Pancreas (tissue), 10 donors: Measurements from ENCODE around the gene MAML3. TPM values are rescaled to one million over a fixed set of nuclear protein-coding genes. Genes with fewer than 3 reads are reported as not detected.
A peak's percentile ranks its signal among the peaks of the same experiment; 100 is the strongest.

Source experiments
- ATAC-seq, 4 donors: fragments of 200-7000 bp; cut with Tn5 transposase; one replicate each; pipeline versions ENCODE4 v1.8.0 to v1.9.1; 2020; ENCODE audit warnings: mild to moderate bottlenecking in 4 of 4, moderate library complexity in 4 of 4
- DNase-seq, 6 donors: peaks; one replicate each; pipeline ENCODE4 v3.0.0-alpha.2; 2020
- FAIRE-seq: peaks from 2 replicates; lab custom pipeline; 2012; peaks lifted over from hg19 to GRCh38; lab: Jason Lieb, UNC
- H3K27ac ChIP-seq, 4 donors: fragments of 200-600 bp; sonication (generic); 1 replicate in 3 of 4; 2 replicates in 1 of 4; pipeline versions ENCODE4 v1.5.0 to v1.8.0; 2020
- H3K27me3 ChIP-seq, 4 donors: fragments of 200-600 bp; one replicate each; pipeline ENCODE4 v1.8.0; 2021
- H3K36me3 ChIP-seq, 3 donors: fragments of 200-600 bp; sonication (generic) in 1 of 3; one replicate each; pipeline versions ENCODE4 v1.5.0 to v1.8.0; 2020 to 2021
- H3K4me1 ChIP-seq, 3 donors: fragments of 200-600 bp; one replicate each; pipeline ENCODE4 v1.8.0; 2021
- H3K4me3 ChIP-seq, 4 donors: fragments of 200-600 bp; sonication (generic) in 2 of 4; one replicate each; pipeline versions ENCODE4 v1.5.0 to v1.8.0; 2020 to 2021
- H3K9me3 ChIP-seq, 4 donors: fragments of 200-600 bp; one replicate each; pipeline ENCODE4 v1.8.0; 2021
- CTCF ChIP-seq, 4 donors: fragments of 200-600 bp; sonication (generic) in 3 of 4; IDR thresholded peaks; one replicate each; pipeline versions ENCODE4 v1.5.0 to v1.8.0; 2021; ENCODE audit warnings: antibody characterized with exemption in 4 of 4
- WGBS, 2 donors: extraction: QIAGEN DNeasy Blood & Tissue Kit; methylation state at CpG; one replicate each; pipeline ENCODE4 v1.1.7; 2013; 5-methylcytosine and 5-hydroxymethylcytosine counted together
- intact Hi-C, 3 donors: fragments of 100-400 bp; cut with DNase I; formaldehyde crosslinking; loops; one replicate each; pipeline versions ENCODE4 v1.11.1 to v1.14.2; 2022
- polyA plus RNA-seq, 2 donors: library from polyadenylated mRNA; stranded (reverse); fragments of 200-250 nt; gene quantifications; one replicate each; pipeline ENCODE4 v1.2.3, GENCODE V29; 2013
- total RNA-seq, 6 donors: library from RNA; stranded (reverse); fragmentation: NEBNext Ultra II Directional in 4 of 6; extraction: Animal tissue kit (Norgen Biotek cat#: 25700) in 4 of 6; gene quantifications; one replicate each; pipeline versions ENCODE4 v1.2.1 to v1.2.4, GENCODE V29; 2021 to 2023
- donor health status: healthy with polysubstance abuse.
- donor health status: DM: no; HTN: no; CAD: no; lungs with moderate emphysema.
- donor health status: DM: no; HTN: no; CAD: no.
- donor health status: control.
- donor health status: control.
- donor health status: Bipolar disorder and iron deficiency.
- donor health status: DM: yes; HTN: yes; CAD: no.
- donor health status: DM: no; HTN: no; CAD: no.
- donor health status: DM: no; HTN: no; CAD: no.
- donor health status: DM: yes; HTN: yes; CAD: no.

Gene MAML3
- total and polyA plus RNA-seq, 8 donors, result 3.8 to 8.9 (median 5.9) TPM

- TF ChIP-seq CTCF (IDR thresholded peaks at IDR 0.05), result no peak
- intact Hi-C loops, result no loop called here
- DNase-seq (no peak), FAIRE-seq (no peak), ATAC-seq (no peak)
- no peaks in the 10 kb centered on the region for H3K27me3 ChIP-seq
- no peak overlapping the region for H3K4me3 ChIP-seq
- H3K9me3 ChIP-seq, result no peaks in the 10 kb centered on the region
- H3K27ac ChIP-seq, result no peak overlapping the region
- H3K4me1 ChIP-seq, result no peaks in the 10 kb centered on the region
- WGBS, 2 donors, result 69 to 82% methylated on average over 6 of the region's 6 CpGs
- H3K36me3 ChIP-seq, result no peaks in the 10 kb centered on the region
Observed at GRCh38 chr4:139773560-139774318, 380.2 kb downstream of the MAML3 start.

GRCh38 chr4:139770361-139770760 lies 383.6 kb downstream of the MAML3 start:
- WGBS, 2 donors, result 90 to 91% methylated on average over 4 of the region's 4 CpGs
- no peak for ATAC-seq
- DNase-seq, result no peak
- Histone ChIP-seq H3K27ac (no peak overlapping the region), H3K9me3 (no peaks in the 10 kb centered on the region), H3K4me3 (no peak overlapping the region), H3K36me3 (no peaks in the 10 kb centered on the region), H3K4me1 (no peaks in the 10 kb centered on the region), H3K27me3 (no peaks in the 10 kb centered on the region)
- intact Hi-C loops, result no loop called here
- TF ChIP-seq CTCF (IDR thresholded peaks at IDR 0.05), result no peak
- FAIRE-seq, result no peak

GRCh38 chr4:139769364-139769763 lies 384.6 kb downstream of the MAML3 start:
- Histone ChIP-seq H3K27ac (no peak overlapping the region), H3K9me3 (no peaks in the 10 kb centered on the region), H3K4me3 (no peak overlapping the region), H3K27me3 (no peaks in the 10 kb centered on the region), H3K36me3 (no peaks in the 10 kb centered on the region), H3K4me1 (no peaks in the 10 kb centered on the region)
- ATAC-seq (no peak), FAIRE-seq (no peak), DNase-seq (no peak)
- intact Hi-C loops, result no loop called here
- TF ChIP-seq CTCF (IDR thresholded peaks at IDR 0.05), result no peak
- WGBS, 2 donors, result 69 to 73% methylated on average over 4 of the region's 4 CpGs

- FAIRE-seq (no peak), DNase-seq (no peak), ATAC-seq (peak in 2 of 4 donors; percentile 42 to 67)
- H3K27ac ChIP-seq, result no peak overlapping the region
- no peak for TF ChIP-seq CTCF (IDR thresholded peaks at IDR 0.05)
- H3K4me1 ChIP-seq, result peaks cover 0 to 4% (median 0%) of the 10 kb centered on the region in 3 donors
- H3K36me3 ChIP-seq, result no peaks in the 10 kb centered on the region
- H3K4me3 ChIP-seq, result no peak overlapping the region
- WGBS, 2 donors, result 81 to 84% methylated on average over 4 of the region's 4 CpGs
- intact Hi-C loops, result no loop called here
- H3K27me3 ChIP-seq, result no peaks in the 10 kb centered on the region
- H3K9me3 ChIP-seq, result no peaks in the 10 kb centered on the region
Observed at GRCh38 chr4:139768896-139769295, 385.1 kb downstream of the MAML3 start.

- intact Hi-C loops, result no loop called here
Observed at GRCh38 chr4:139768366-139768765, 385.6 kb downstream of the MAML3 start.

More at GRCh38 chr4:139768366-139768765, 385.6 kb downstream of the MAML3 start:
- Histone ChIP-seq H3K27me3 (no peaks in the 10 kb centered on the region), H3K4me1 (peaks cover 0 to 6% (median 0%) of the 10 kb centered on the region in 3 donors), H3K9me3 (no peaks in the 10 kb centered on the region), H3K36me3 (no peaks in the 10 kb centered on the region), H3K4me3 (no peak overlapping the region), H3K27ac (no peak overlapping the region)
- no peak for FAIRE-seq
- DNase-seq, result no peak
- TF ChIP-seq CTCF (IDR thresholded peaks at IDR 0.05), result no peak
- WGBS, 2 donors, result 96 to 97% methylated on average over 1 of the region's 1 CpG
- no peak for ATAC-seq
